ENCODE data around the gene PLXNA4.

DNA sequence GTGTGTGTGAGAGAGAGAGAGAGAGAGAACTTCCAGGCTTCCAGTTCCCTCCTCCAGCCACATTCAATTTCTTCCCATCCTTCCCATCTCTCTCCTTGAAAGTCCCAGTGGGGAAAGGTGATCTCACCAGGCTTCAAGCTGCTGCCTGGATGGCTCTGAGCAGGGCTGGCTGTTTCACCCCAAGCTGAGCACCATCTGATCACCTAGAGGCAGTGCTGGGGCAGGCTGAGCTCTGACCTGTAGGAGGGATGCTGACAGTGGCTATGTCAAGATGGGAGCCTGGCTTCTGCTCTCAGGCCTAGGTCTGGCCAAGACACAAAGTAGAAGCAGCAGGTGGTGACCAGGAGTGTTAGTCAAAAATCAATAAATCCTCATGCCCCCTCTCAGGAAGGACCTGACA, 370.8 kb downstream of the PLXNA4 start:
- TF ChIP-seq FOXP2 (optimal IDR thresholded peaks at IDR 0.05; ENCODE audit: borderline replicate concordance, extremely low read depth, extremely low read length, insufficient read depth) (no peak), TAF1 (IDR thresholded peaks at IDR 0.05; ENCODE audit: borderline replicate concordance, insufficient read depth, low read length) (no peak), POLR2AphosphoS5 (IDR thresholded peaks at IDR 0.05; ENCODE audit: low read depth, low read length) (no peak), SIN3A (IDR thresholded peaks at IDR 0.05; ENCODE audit: borderline replicate concordance, insufficient read depth, low read length) (no peak)
- TF ChIP-seq, protein P1, sequence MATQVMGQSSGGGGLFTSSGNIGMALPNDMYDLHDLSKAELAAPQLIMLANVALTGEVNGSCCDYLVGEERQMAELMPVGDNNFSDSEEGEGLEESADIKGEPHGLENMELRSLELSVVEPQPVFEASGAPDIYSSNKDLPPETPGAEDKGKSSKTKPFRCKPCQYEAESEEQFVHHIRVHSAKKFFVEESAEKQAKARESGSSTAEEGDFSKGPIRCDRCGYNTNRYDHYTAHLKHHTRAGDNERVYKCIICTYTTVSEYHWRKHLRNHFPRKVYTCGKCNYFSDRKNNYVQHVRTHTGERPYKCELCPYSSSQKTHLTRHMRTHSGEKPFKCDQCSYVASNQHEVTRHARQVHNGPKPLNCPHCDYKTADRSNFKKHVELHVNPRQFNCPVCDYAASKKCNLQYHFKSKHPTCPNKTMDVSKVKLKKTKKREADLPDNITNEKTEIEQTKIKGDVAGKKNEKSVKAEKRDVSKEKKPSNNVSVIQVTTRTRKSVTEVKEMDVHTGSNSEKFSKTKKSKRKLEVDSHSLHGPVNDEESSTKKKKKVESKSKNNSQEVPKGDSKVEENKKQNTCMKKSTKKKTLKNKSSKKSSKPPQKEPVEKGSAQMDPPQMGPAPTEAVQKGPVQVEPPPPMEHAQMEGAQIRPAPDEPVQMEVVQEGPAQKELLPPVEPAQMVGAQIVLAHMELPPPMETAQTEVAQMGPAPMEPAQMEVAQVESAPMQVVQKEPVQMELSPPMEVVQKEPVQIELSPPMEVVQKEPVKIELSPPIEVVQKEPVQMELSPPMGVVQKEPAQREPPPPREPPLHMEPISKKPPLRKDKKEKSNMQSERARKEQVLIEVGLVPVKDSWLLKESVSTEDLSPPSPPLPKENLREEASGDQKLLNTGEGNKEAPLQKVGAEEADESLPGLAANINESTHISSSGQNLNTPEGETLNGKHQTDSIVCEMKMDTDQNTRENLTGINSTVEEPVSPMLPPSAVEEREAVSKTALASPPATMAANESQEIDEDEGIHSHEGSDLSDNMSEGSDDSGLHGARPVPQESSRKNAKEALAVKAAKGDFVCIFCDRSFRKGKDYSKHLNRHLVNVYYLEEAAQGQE (IDR thresholded peaks at IDR 0.05; ENCODE audit: insufficient read depth in 1 of 2, low read depth in 2 of 2, low read length in 2 of 2), result no peak
